ENCODE data around the gene TTC34. TPM values are rescaled to one million over a fixed set of nuclear protein-coding genes. Genes with fewer than 3 reads are reported as not detected.

The TTC34 gene
- total RNA-seq, 1 donor, result 0.36 TPM

DNA sequence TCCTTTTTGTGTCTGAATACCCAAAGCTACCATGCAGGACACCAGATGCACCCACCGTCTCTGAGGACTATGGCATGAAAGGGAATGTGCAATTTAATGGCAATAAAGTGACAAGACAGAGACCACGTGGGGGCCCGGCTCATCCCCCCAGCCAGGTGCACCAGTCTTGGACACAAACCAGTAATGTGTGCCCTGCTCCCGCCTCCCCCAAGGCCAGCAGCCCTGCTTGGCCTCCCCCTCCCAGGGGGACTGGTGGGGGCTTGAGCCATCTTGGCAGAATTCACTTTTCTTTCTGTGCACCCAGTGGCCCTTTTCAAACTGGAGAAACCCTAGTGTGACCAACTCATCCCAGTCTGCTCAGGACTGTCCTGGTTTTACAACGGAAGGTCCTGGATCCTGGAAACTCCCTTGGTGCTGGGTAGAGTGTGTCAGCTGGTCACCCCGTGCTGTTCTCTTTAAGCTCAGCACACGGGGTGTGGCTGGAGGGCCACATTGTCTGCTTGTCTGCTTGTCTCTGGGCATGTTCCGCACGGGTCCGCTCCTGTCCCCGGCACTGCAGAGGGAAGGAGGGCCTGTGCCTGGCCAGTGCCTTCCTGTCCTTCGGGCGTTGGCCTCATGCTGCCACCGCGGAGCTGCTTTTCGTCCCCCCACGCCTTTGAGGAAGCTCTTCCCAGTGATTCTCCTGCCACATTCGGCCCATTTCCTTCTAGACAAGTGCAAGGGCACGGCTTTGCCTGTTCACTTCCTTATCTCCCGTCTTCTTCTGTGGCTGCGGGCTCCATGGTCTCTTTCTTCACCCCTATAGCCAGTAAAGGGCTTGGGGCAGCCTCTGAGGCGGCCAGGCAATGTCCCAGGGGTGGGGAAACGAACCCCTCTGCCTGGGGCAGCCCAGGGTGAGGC is 45.8 kb upstream of the TTC34 start:
- Histone ChIP-seq H3K27me3 (ENCODE audit: insufficient read depth, low read length) (no peaks in the 10 kb centered on the region), H3K4me1 (ENCODE audit: insufficient read depth, low read length) (no peaks in the 10 kb centered on the region), H4K20me1 (ENCODE audit: insufficient read depth, low read length) (no peaks in the 10 kb centered on the region), H3K4me2 (ENCODE audit: insufficient read depth, low read length) (no peak overlapping the region), H3K36me3 (ENCODE audit: insufficient read depth, low read length) (no peaks in the 10 kb centered on the region), H3K9me3 (ENCODE audit: low read depth, low read length) (no peaks in the 10 kb centered on the region), H3K4me3 (ENCODE audit: insufficient read depth, low read length) (no peak overlapping the region), H3K79me2 (ENCODE audit: insufficient read depth, low read length) (no peaks in the 10 kb centered on the region), H3K27ac (ENCODE audit: low read depth, low read length) (no peak overlapping the region), H2AFZ (ENCODE audit: low read length) (no peak overlapping the region)
- DNase-seq (ENCODE audit: insufficient read length, low spot score, missing footprints), result peak; percentile 47
- TF ChIP-seq, protein P1, sequence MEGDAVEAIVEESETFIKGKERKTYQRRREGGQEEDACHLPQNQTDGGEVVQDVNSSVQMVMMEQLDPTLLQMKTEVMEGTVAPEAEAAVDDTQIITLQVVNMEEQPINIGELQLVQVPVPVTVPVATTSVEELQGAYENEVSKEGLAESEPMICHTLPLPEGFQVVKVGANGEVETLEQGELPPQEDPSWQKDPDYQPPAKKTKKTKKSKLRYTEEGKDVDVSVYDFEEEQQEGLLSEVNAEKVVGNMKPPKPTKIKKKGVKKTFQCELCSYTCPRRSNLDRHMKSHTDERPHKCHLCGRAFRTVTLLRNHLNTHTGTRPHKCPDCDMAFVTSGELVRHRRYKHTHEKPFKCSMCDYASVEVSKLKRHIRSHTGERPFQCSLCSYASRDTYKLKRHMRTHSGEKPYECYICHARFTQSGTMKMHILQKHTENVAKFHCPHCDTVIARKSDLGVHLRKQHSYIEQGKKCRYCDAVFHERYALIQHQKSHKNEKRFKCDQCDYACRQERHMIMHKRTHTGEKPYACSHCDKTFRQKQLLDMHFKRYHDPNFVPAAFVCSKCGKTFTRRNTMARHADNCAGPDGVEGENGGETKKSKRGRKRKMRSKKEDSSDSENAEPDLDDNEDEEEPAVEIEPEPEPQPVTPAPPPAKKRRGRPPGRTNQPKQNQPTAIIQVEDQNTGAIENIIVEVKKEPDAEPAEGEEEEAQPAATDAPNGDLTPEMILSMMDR (IDR thresholded peaks at IDR 0.05; ENCODE audit: extremely low read depth, low read depth, low read length), result no peak

DNA sequence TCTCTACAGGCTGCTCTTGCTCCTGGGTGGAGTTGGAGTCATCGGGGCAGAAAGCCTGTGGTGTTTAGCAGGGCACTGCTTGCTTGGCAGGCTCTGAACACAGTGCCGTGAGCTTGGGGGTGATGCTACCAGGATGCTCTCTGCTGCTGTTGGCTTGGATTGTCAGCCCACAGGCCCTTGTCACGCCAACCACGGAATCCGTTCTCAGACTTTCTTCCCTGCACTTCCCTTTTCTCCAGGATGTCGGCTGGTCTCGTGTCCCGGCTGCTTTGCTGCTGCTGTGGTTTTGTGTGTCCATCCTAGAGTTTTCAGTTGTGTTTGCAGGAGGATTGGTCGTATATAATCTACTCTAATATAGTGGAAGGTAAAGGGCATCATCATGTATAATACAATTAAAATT is 44.4 kb upstream of the TTC34 start:
- Histone ChIP-seq H3K4me1 (ENCODE audit: insufficient read depth, low read length) (no peaks in the 10 kb centered on the region), H3K27ac (ENCODE audit: low read depth, low read length) (no peak overlapping the region), H3K79me2 (ENCODE audit: insufficient read depth, low read length) (no peaks in the 10 kb centered on the region), H3K4me2 (ENCODE audit: insufficient read depth, low read length) (no peak overlapping the region), H2AFZ (ENCODE audit: low read length) (no peak overlapping the region), H3K4me3 (ENCODE audit: insufficient read depth, low read length) (no peak overlapping the region), H3K9me3 (ENCODE audit: low read depth, low read length) (no peaks in the 10 kb centered on the region), H4K20me1 (ENCODE audit: insufficient read depth, low read length) (no peaks in the 10 kb centered on the region), H3K27me3 (ENCODE audit: insufficient read depth, low read length) (no peaks in the 10 kb centered on the region), H3K36me3 (ENCODE audit: insufficient read depth, low read length) (no peaks in the 10 kb centered on the region)
- TF ChIP-seq, protein P1 (IDR thresholded peaks at IDR 0.05; ENCODE audit: extremely low read depth, low read depth, low read length), result no peak
- DNase-seq (ENCODE audit: insufficient read length, low spot score, missing footprints), result no peak

DNA sequence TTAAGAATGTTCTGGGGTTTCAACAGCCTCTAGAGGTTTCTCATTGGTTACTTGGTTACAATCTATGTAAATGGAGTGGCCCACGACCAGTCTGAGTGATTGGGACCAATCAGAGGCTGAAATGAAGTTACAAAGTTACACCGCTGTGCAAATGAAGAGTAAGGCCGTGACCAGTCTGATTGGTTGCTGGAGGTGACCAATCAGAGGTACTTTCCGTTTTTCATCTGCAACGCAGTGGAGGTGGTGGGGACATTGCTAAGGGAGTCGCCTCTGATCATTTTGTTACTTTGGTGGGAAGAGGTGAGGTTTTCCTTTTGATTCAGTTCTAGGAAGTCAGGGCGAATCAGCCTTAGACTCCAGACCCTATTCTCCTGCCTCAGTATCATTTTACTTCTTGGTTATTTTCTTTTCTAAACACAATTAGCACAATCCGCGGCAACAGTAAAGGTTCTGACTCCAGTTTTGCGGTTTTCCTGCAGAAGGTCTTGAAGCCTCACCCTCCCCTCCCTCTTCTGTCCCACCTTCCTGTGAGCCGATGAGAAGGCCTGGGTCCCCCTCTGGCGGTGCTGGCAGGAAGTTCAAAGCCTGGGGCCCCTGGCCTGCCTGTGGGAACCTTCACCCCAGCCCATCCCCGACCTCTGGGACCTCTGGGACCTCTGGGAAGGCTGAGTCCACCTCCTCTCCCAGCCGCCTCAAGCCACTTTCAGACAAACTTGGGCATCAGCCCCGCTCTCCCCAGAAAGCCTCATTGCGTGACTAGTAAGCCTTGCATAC is 38.7 kb upstream of the TTC34 start:
- Histone ChIP-seq H3K27me3 (ENCODE audit: insufficient read depth, low read length) (no peaks in the 10 kb centered on the region), H3K36me3 (ENCODE audit: insufficient read depth, low read length) (no peaks in the 10 kb centered on the region), H3K4me1 (ENCODE audit: insufficient read depth, low read length) (no peaks in the 10 kb centered on the region), H2AFZ (ENCODE audit: low read length) (no peak overlapping the region), H3K4me3 (ENCODE audit: insufficient read depth, low read length) (no peak overlapping the region), H3K4me2 (ENCODE audit: insufficient read depth, low read length) (no peak overlapping the region), H3K27ac (ENCODE audit: low read depth, low read length) (no peak overlapping the region), H3K9me3 (ENCODE audit: low read depth, low read length) (no peaks in the 10 kb centered on the region), H4K20me1 (ENCODE audit: insufficient read depth, low read length) (no peaks in the 10 kb centered on the region), H3K79me2 (ENCODE audit: insufficient read depth, low read length) (no peaks in the 10 kb centered on the region)
- TF ChIP-seq, protein P1 (IDR thresholded peaks at IDR 0.05; ENCODE audit: extremely low read depth, low read depth, low read length), result no peak
- no peak for DNase-seq (ENCODE audit: insufficient read length, low spot score, missing footprints)

DNA sequence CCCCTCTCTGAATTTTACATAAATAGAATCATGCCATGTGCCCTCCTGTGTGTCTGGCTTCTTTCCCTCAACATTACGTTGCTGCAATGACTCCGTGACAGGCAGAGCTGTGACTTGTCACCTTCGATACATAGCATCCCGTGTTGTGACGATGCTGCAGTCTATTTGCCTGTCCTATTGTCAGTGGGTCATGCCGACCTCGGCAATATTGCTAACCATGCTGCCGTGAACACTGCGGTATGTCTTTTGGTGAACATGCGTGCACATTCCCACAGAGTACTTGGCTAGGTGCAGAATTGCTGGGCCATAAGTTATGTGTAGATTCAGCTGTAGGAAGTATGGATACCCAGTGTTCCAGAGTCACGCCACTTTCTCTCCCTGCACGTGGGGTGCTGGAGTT is 36.3 kb upstream of the TTC34 start:
- DNase-seq (ENCODE audit: insufficient read length, low spot score, missing footprints), result peak; percentile 68
- Histone ChIP-seq H2AFZ (ENCODE audit: low read length) (no peak overlapping the region), H3K4me3 (ENCODE audit: insufficient read depth, low read length) (no peak overlapping the region), H3K27me3 (ENCODE audit: insufficient read depth, low read length) (no peaks in the 10 kb centered on the region), H3K27ac (ENCODE audit: low read depth, low read length) (no peak overlapping the region), H4K20me1 (ENCODE audit: insufficient read depth, low read length) (no peaks in the 10 kb centered on the region), H3K9me3 (ENCODE audit: low read depth, low read length) (no peaks in the 10 kb centered on the region), H3K4me2 (ENCODE audit: insufficient read depth, low read length) (no peak overlapping the region), H3K79me2 (ENCODE audit: insufficient read depth, low read length) (no peaks in the 10 kb centered on the region), H3K36me3 (ENCODE audit: insufficient read depth, low read length) (no peaks in the 10 kb centered on the region), H3K4me1 (ENCODE audit: insufficient read depth, low read length) (no peaks in the 10 kb centered on the region)
- TF ChIP-seq, protein P1 (IDR thresholded peaks at IDR 0.05; ENCODE audit: extremely low read depth, low read depth, low read length), result no peak

Data from osteoblast (primary cell).